GM12864 (cell line): ENCODE data around the gene ZNF598.

Experiments
- DNase-seq: peaks from one replicate; pipeline ENCODE4 v3.0.0-alpha.2; 2011; ENCODE audit warnings: low read depth
- H3K4me3 ChIP-seq: 2 replicates; pipeline ENCODE4 v1.5.1; 2011; ENCODE audit warnings: mild to moderate bottlenecking, low read depth, low read length, control low read depth
- CTCF ChIP-seq: IDR thresholded peaks from 2 replicates; pipeline ENCODE4 v1.5.1; 2011; ENCODE audit warnings: low read depth, mild to moderate bottlenecking, moderate library complexity, low read length, control low read depth, inconsistent platforms; ENCODE audit errors: missing control alignments

Gene ZNF598

GRCh38 chr16:1981398-1981836 lies 28.2 kb downstream of the ZNF598 start, which contains the start of gene NOXO1:
Gene NOXO1 (minus strand): TSS chr16:1981469. CDS start chr16:1981179, 290 bp downstream.
- TF ChIP-seq CTCF = no peak
- H3K4me3 ChIP-seq = no peak within 1 kb of the TSS
- no peak for DNase-seq

- DNase-seq = no peak
- TF ChIP-seq CTCF = no peak
- H3K4me3 ChIP-seq = no peak overlapping the region
Measured at GRCh38 chr16:1980770-1981087, 28.9 kb downstream of the ZNF598 start.

GRCh38 chr16:1980030-1980769 lies 29.4 kb downstream of the ZNF598 start:
- no peak for DNase-seq
- no peak overlapping the region for H3K4me3 ChIP-seq
- no peak for TF ChIP-seq CTCF

GRCh38 chr16:1979271-1980029 lies 30.2 kb downstream of the ZNF598 start:
- H3K4me3 ChIP-seq = no peak overlapping the region
- no peak for TF ChIP-seq CTCF

GRCh38 chr16:1978476-1979120 lies 31.0 kb downstream of the ZNF598 start:
- no peak overlapping the region for H3K4me3 ChIP-seq
- no peak for DNase-seq
- no peak for TF ChIP-seq CTCF

More at GRCh38 chr16:1979271-1980029, 30.2 kb downstream of the ZNF598 start:
- no peak for DNase-seq

GRCh38 chr16:1977875-1978268 lies 31.7 kb downstream of the ZNF598 start:
- TF ChIP-seq CTCF = no peak
- no peak for DNase-seq
- H3K4me3 ChIP-seq = no peak overlapping the region
